H7 (cell line): Measurements from ENCODE around the gene PI4K2A. TPM values are rescaled to one million over a fixed set of nuclear protein-coding genes. Genes with fewer than 3 reads are reported as not detected.
"Not testable (repeated sequence)": the region's sequence is repeated elsewhere in the genome, so short reads cannot be mapped to it uniquely, and the experiment has no call there.

Experiments
- DNase-seq: peaks from one replicate; pipeline ENCODE4 v3.0.0; 2012
- H3K27me3 ChIP-seq: 2 replicates; pipeline ENCODE4 v1.6.0; 2011; ENCODE audit warnings: mild to moderate bottlenecking, low read length; ENCODE audit not compliant: control insufficient read depth, insufficient read depth
- H3K36me3 ChIP-seq: replicated peaks from 2 replicates; pipeline ENCODE4 v1.5.1; 2011; ENCODE audit warnings: low read length; ENCODE audit not compliant: control insufficient read depth, insufficient read depth
- H3K4me3 ChIP-seq: 2 replicates; pipeline ENCODE4 v1.5.1; 2011; ENCODE audit warnings: low read depth, mild to moderate bottlenecking, control low read depth, low read length, moderate library complexity; ENCODE audit not compliant: insufficient read depth
- total RNA-seq: library from RNA; depleted of rRNA; stranded (reverse); fragments of >200 nt; shearing (Covaris generic); gene quantifications from 2 replicates; pipeline ENCODE4 v1.2.3, GENCODE V29; 2014

The PI4K2A gene
- total RNA-seq, 1 experiment from 2014 or later: 19.6 TPM

DNA sequence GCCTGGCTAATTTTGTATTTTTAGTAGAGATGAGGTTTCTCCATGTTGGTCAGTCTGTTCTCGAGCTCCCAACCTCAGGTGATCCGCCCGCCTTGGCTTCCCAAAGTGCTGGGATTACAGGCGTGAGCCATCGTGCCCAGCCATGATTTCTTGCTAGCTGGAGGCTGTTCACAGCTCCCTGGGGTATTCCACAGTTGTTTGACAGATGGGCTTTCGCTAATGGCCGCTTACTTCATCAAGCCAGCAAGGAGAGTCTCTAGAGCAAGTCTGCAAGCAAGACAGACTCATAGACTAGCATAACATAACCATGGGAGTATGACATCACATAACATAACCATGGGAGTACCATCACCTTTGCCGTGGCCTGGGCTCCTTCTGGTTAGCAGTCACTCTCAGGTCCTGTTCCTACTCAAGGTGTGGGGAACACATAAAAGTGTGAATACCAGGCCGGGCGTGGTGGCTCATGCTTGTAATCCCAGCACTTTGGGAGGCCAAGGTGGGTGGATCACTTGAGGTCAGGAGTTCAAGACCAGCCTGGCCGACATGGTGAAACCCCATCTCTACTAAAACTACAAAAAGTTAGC lies 57.7 kb downstream of the PI4K2A start:
- not testable (repeated sequence) for H3K4me3 ChIP-seq, H3K27me3 ChIP-seq, H3K36me3 ChIP-seq, DNase-seq

GRCh38 chr10:97701438-97702069 lies 61.1 kb downstream of the PI4K2A start:
- Histone ChIP-seq H3K36me3 (no peaks in the 10 kb centered on the region), H3K4me3 (no peak overlapping the region), H3K27me3 (no peaks in the 10 kb centered on the region)
- DNase-seq: peak; percentile 85

DNA sequence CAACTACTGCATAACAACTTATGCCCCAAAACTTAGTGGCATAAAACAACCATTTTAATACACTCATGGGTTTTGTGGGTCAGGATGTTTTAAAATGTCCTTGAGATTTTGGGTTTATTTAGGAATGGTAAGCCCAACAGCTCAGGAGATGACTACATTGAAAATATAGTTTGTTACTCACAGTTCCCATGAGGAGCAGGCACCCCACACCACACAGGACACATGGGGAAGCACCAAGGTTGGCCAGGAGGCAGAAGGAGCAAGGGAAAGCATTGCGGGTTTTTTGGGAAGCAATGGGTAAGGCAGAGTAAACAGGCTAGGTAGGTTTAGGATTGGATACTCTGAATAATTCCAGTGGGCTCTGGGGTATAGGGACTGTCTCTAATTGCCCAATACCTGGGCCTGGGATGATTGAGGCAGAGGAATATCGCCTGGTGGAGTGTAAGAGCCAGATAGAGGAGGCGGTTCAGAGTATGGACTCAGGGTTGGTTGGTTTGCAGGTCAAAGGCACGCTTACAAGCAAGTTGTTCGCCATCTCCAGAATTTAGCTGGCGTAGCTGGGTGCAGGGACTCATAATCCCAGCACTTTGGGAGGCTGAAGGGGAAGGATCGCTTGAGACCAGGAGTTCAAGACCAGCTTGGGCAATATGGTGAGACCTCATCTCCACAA lies 63.1 kb downstream of the PI4K2A start:
- no peaks in the 10 kb centered on the region for H3K36me3 ChIP-seq
- no peaks in the 10 kb centered on the region for H3K27me3 ChIP-seq
- no peak overlapping the region for H3K4me3 ChIP-seq
- DNase-seq: no peak

- DNase-seq: no peak
- Histone ChIP-seq H3K27me3 (no peaks in the 10 kb centered on the region), H3K4me3 (no peak overlapping the region), H3K36me3 (no peaks in the 10 kb centered on the region)
Measured at GRCh38 chr10:97704341-97704740, 63.9 kb downstream of the PI4K2A start.

DNA sequence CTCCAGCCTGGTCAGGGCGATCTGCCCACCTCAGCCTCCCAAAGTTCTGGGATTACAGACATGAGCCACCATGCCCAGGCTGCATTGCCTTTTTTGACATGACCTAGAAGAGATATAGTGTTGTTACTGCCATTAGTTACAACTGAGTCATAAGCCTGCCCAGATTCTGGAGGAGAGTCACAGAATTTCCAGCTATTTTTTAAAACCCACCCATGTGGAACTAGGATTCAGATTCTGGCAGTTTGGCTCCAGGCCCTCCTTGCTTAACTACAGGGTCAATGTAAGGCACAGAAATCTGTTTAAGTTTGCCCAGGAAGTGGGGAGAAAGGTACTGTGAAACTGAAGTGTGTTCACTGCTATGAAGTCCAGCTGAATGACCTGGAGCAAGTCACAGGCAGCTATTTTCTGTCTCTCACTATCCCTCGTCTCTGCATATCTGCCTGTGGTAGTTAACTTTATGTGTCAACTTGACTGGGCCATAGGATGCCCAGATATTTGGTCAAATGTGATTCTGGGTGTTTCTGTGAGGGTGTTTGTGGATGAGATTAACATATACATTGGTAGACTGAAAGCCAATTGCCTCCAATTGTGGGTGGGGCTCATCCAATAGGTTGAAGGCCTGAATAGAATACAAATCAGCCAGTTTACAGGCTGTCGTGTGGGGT lies 64.7 kb downstream of the PI4K2A start:
- Histone ChIP-seq H3K36me3 (no peaks in the 10 kb centered on the region), H3K4me3 (no peak overlapping the region), H3K27me3 (no peaks in the 10 kb centered on the region)
- no peak for DNase-seq

GRCh38 chr10:97707134-97707861 lies 66.8 kb downstream of the PI4K2A start:
- H3K4me3 ChIP-seq: no peak overlapping the region
- no peaks in the 10 kb centered on the region for H3K36me3 ChIP-seq
- no peaks in the 10 kb centered on the region for H3K27me3 ChIP-seq
- DNase-seq: no peak

GRCh38 chr10:97708167-97708566 lies 67.7 kb downstream of the PI4K2A start:
- Histone ChIP-seq H3K4me3 (no peak overlapping the region), H3K27me3 (no peaks in the 10 kb centered on the region), H3K36me3 (no peaks in the 10 kb centered on the region)
- DNase-seq: no peak

DNA sequence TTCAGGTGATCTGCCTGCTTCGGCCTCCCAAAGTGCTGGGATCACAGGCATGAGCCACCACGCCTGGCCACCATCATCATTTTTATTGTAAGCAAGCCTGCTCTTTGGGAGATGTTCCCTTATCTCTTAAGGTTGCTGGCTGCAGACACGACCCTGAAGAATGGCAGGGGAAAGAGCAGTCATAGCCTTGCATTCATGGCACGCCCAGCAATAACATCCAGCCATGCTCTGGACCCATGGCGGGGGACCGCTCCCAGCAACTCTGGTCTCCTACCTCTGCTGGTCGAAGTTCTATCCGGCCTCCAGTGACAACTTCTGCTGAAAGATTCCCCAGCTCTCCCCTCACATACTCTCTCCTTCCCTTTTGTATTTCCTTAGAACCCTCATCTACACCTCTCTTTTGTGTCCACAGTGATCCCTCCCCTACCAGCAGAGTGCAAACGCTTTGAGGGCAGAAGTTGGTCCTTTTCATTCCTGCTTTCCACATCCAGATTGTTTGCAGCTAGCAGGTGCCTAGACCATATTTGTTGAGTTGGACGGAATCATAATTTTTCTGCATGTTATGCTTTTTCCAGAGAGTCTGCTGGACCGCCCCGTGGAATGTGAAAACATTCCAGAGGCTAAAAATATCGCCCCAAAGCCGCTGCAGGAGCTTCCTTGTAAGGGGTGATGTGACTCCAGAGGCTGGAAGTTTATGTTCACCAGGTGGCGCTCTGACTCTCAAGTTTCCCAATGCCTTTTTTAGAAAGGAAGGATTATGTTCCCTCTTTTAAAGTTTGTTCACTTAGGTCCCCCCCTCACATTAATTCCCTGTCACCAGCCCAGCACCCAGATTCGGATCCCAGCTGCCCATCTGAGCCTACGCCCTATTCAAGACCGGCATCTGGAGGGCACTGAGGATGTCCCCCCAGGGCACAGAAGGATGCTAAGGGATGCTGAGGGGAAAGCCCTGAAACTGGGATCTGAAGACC lies 68.8 kb downstream of the PI4K2A start:
- Histone ChIP-seq H3K27me3 (no peaks in the 10 kb centered on the region), H3K4me3 (no peak overlapping the region), H3K36me3 (no peaks in the 10 kb centered on the region)
- peak; percentile 82 for DNase-seq

GRCh38 chr10:97711640-97712572 lies 71.4 kb downstream of the PI4K2A start:
- Histone ChIP-seq H3K36me3 (no peaks in the 10 kb centered on the region), H3K4me3 (no peak overlapping the region), H3K27me3 (no peaks in the 10 kb centered on the region)
- no peak for DNase-seq

GRCh38 chr10:97713339-97713825 lies 72.9 kb downstream of the PI4K2A start, which contains the start of gene MARVELD1:
MARVELD1 (plus strand) TSS chr10:97713730; CDS start chr10:97713877, 147 bp downstream.
- H3K36me3 ChIP-seq: no peaks in the 10 kb centered on the region
- peak; percentile 93 for DNase-seq
- H3K27me3 ChIP-seq: no peaks in the 10 kb centered on the region
- H3K4me3 ChIP-seq: peak within 1 kb of the TSS; percentile 89

DNA sequence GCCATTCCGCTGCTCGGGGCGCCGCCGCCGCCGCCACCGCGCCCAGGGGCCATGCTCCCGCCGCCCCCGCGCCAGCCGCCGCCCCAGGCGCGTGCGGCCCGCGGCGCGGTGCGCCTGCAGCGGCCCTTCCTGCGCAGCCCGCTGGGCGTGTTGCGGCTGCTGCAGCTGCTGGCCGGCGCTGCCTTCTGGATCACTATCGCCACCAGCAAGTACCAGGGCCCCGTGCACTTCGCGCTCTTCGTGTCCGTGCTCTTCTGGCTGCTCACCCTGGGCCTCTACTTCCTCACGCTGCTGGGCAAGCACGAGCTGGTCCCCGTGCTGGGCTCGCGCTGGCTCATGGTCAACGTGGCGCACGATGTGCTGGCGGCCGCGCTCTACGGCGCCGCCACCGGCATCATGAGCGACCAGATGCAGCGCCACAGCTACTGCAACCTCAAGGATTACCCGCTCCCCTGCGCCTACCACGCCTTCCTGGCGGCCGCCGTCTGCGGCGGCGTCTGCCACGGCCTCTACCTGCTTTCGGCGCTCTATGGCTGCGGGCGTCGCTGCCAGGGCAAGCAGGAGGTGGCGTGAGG lies 73.4 kb downstream of the PI4K2A start:
- Histone ChIP-seq H3K27me3 (no peaks in the 10 kb centered on the region), H3K36me3 (no peaks in the 10 kb centered on the region), H3K4me3 (peak overlapping the region; percentile 89)
- DNase-seq: peak; percentile 89
